H1 (cell line): Measurements from ENCODE around the gene RTTN. TPM values are rescaled to one million over a fixed set of nuclear protein-coding genes. Genes with fewer than 3 reads are reported as not detected.

Source experiments
- CTCF ChIA-PET: fragments of 300-600 bp; sonication (Branson Sonifier 250); formaldehyde crosslinking; loops from one replicate; lab custom pipeline; 2021; ENCODE audit not compliant: partially characterized antibody; lab: Charles Lee
- POLR2A ChIA-PET: fragments of 300-600 bp; sonication (Branson Sonifier 250); formaldehyde crosslinking; loops from one replicate; lab custom pipeline; 2021; ENCODE audit warnings: inconsistent platforms; ENCODE audit not compliant: partially characterized antibody; lab: Charles Lee
- DNase-seq, 2 experiments: peaks; one replicate each; pipeline versions ENCODE4 v3.0.0 to v3.0.0-alpha.2; 2010 to 2022; ENCODE audit warnings: low spot score in 2 of 2, low read depth in 1 of 2, mixed read lengths in 1 of 2
- FAIRE-seq: peaks from 2 replicates; lab custom pipeline; 2011; peaks lifted over from hg19 to GRCh38; lab: Jason Lieb, UNC
- H2AFZ ChIP-seq: 2 replicates; pipeline ENCODE4 v1.8.1; 2012; ENCODE audit warnings: low read length, inconsistent platforms
- H2AK5ac ChIP-seq: 2 replicates; pipeline ENCODE4 v1.6.1; 2013; ENCODE audit warnings: low read depth, low read length
- H2BK120ac ChIP-seq: replicated peaks from 2 replicates; pipeline ENCODE3; 2013; ENCODE audit warnings: low read depth, low read length, inconsistent platforms
- H2BK12ac ChIP-seq: 2 replicates; pipeline ENCODE4 v1.6.1; 2013; ENCODE audit warnings: low read depth, low read length
- H2BK15ac ChIP-seq: 2 replicates; pipeline ENCODE4 v1.6.1; 2013; ENCODE audit warnings: low read length
- H2BK20ac ChIP-seq: 2 replicates; pipeline ENCODE4 v1.6.1; 2013; ENCODE audit warnings: low read length
- H2BK5ac ChIP-seq: 2 replicates; pipeline ENCODE4 v1.6.1; 2013; ENCODE audit warnings: low read depth, low read length
- H3K14ac ChIP-seq: 2 replicates; pipeline ENCODE4 v1.6.1; 2013; ENCODE audit warnings: inconsistent platforms; ENCODE audit not compliant: insufficient read length
- H3K18ac ChIP-seq: 2 replicates; pipeline ENCODE4 v1.6.1; 2013; ENCODE audit warnings: low read length; ENCODE audit errors: extremely low read depth
- H3K23ac ChIP-seq: 2 replicates; pipeline ENCODE4 v1.6.1; 2013; ENCODE audit warnings: inconsistent platforms; ENCODE audit not compliant: insufficient read length
- H3K23me2 ChIP-seq: 2 replicates; pipeline ENCODE4 v1.6.1; 2013; ENCODE audit warnings: low read depth, low read length
- H3K27ac ChIP-seq: 2 replicates; pipeline ENCODE4 v1.6.1; 2011; ENCODE audit warnings: low read depth, low read length, inconsistent platforms
- H3K27me3 ChIP-seq, 4 experiments: replicated peaks in 1 of 4; 1 replicate in 1 of 4; 2 replicates in 3 of 4; pipeline versions ENCODE4 v1.6.1 to v1.8.1; 2011 to 2013; ENCODE audit warnings: low read length in 3 of 4, mild to moderate bottlenecking in 3 of 4, inconsistent platforms in 2 of 4, mixed read lengths in 2 of 4, moderate library complexity in 1 of 4; ENCODE audit not compliant: control insufficient read depth in 3 of 4, insufficient read depth in 3 of 4; ENCODE audit errors: extremely low read depth in 1 of 4
- H3K36me3 ChIP-seq, 4 experiments: 2 replicates each; pipeline versions ENCODE4 v1.6.1 to v1.8.1; 2011 to 2013; ENCODE audit warnings: mild to moderate bottlenecking in 4 of 4, low read length in 3 of 4, moderate library complexity in 2 of 4, control low read depth in 1 of 4, inconsistent platforms in 1 of 4; ENCODE audit not compliant: insufficient read depth in 4 of 4, control insufficient read depth in 2 of 4
- H3K4ac ChIP-seq: replicated peaks from 2 replicates; pipeline ENCODE3; 2013; ENCODE audit warnings: low read length, low read depth, mixed read lengths, inconsistent platforms; ENCODE audit not compliant: insufficient read length
- H3K4me1 ChIP-seq, 4 experiments: replicated peaks in 1 of 4; 1 replicate in 1 of 4; 2 replicates in 3 of 4; pipeline versions ENCODE4 v1.6.1 to v1.8.1; 2011 to 2013; ENCODE audit warnings: low read length in 3 of 4, inconsistent platforms in 2 of 4, mixed read lengths in 1 of 4; ENCODE audit not compliant: insufficient read depth in 4 of 4, control insufficient read depth in 3 of 4
- H3K4me2 ChIP-seq, 2 experiments: 2 replicates each; pipeline versions ENCODE4 v1.6.1 to v1.8.1; 2011 to 2013; ENCODE audit warnings: low read depth in 2 of 2, low read length in 2 of 2, control low read depth in 1 of 2, inconsistent platforms in 1 of 2, mild to moderate bottlenecking in 1 of 2; ENCODE audit not compliant: insufficient read depth in 1 of 2
- H3K4me3 ChIP-seq, 4 experiments: fragments of 200-600, 300-600 bp in 1 of 4; sonication (generic), shearing (Covaris generic), sonication (Bioruptor Twin) in 1 of 4; 2 replicates each; pipeline versions ENCODE4 v1.5.1 to v1.8.1; 2011 to 2016; ENCODE audit warnings: low read length in 4 of 4, low read depth in 3 of 4, control low read depth in 2 of 4, inconsistent platforms in 2 of 4, mild to moderate bottlenecking in 2 of 4, mixed read lengths in 1 of 4, moderate library complexity in 1 of 4; ENCODE audit not compliant: insufficient read depth in 2 of 4; ENCODE audit errors: extremely low read depth in 1 of 4
- H3K56ac ChIP-seq: replicated peaks from 2 replicates; pipeline ENCODE3; 2013; ENCODE audit warnings: low read depth, mild to moderate bottlenecking, mixed read lengths, low read length, inconsistent platforms; ENCODE audit not compliant: insufficient read length
- H3K79me1 ChIP-seq: 2 replicates; pipeline ENCODE4 v1.6.1; 2013; ENCODE audit warnings: low read depth, low read length, control low read depth
- H3K79me2 ChIP-seq, 2 experiments: 2 replicates each; pipeline versions ENCODE4 v1.6.1 to v1.8.1; 2012 to 2013; ENCODE audit warnings: low read length in 2 of 2, mild to moderate bottlenecking in 2 of 2, inconsistent platforms in 1 of 2; ENCODE audit not compliant: insufficient read depth in 2 of 2, control insufficient read depth in 1 of 2
- H3K9ac ChIP-seq, 4 experiments: replicated peaks in 1 of 4; 1 replicate in 1 of 4; 2 replicates in 3 of 4; pipeline versions ENCODE4 v1.6.1 to v1.8.1; 2011 to 2013; ENCODE audit warnings: low read depth in 3 of 4, low read length in 3 of 4, control low read depth in 2 of 4, mild to moderate bottlenecking in 2 of 4, moderate library complexity in 2 of 4, inconsistent platforms in 1 of 4; ENCODE audit errors: extremely low read depth in 1 of 4
- H3K9me3 ChIP-seq, 2 experiments: 2 replicates each; pipeline versions ENCODE4 v1.6.1 to v1.8.1; 2012 to 2013; ENCODE audit warnings: mild to moderate bottlenecking in 2 of 2, moderate library complexity in 2 of 2, control low read depth in 1 of 2, inconsistent platforms in 1 of 2, low read depth in 1 of 2, low read length in 1 of 2, mixed read lengths in 1 of 2; ENCODE audit not compliant: insufficient read depth in 2 of 2
- H4K20me1 ChIP-seq, 2 experiments: replicated peaks in 1 of 2; 2 replicates each; pipeline versions ENCODE3 to v1.8.1; 2011 to 2013; ENCODE audit warnings: inconsistent platforms in 2 of 2, low read length in 2 of 2, mild to moderate bottlenecking in 1 of 2; ENCODE audit not compliant: insufficient read depth in 2 of 2, control insufficient read depth in 1 of 2
- H4K5ac ChIP-seq: 2 replicates; pipeline ENCODE4 v1.6.1; 2013; ENCODE audit warnings: low read length, low read depth, mixed read lengths, inconsistent platforms; ENCODE audit not compliant: insufficient read length
- H4K8ac ChIP-seq: 2 replicates; pipeline ENCODE4 v1.8.0; 2013; ENCODE audit warnings: mild to moderate bottlenecking, moderate library complexity, low read length, inconsistent platforms; ENCODE audit not compliant: insufficient read depth; ENCODE audit errors: extremely low read depth
- H4K91ac ChIP-seq: replicated peaks from 2 replicates; pipeline ENCODE3; 2013; ENCODE audit warnings: low read length, mixed read lengths, inconsistent platforms; ENCODE audit not compliant: insufficient read length
- ATF2 ChIP-seq: IDR thresholded peaks from 2 replicates; pipeline ENCODE4 v1.6.1; 2012; ENCODE audit warnings: low read length, inconsistent platforms
- CHD2 ChIP-seq: IDR thresholded peaks from 2 replicates; pipeline ENCODE4 v1.6.1; 2012; ENCODE audit warnings: low read length, improper control_type of control experiment
- GABPA ChIP-seq: IDR thresholded peaks from 2 replicates; pipeline ENCODE4 v1.6.1; 2011; ENCODE audit warnings: mild to moderate bottlenecking, low read length, moderate library complexity, borderline replicate concordance; ENCODE audit not compliant: insufficient read depth
- HDAC6 ChIP-seq: IDR thresholded peaks from one replicate; pipeline ENCODE4 v1.7.1; 2012; ENCODE audit warnings: low read depth, mild to moderate bottlenecking, inconsistent platforms, low read length, moderate library complexity
- SP2 ChIP-seq: IDR thresholded peaks from 2 replicates; pipeline ENCODE4 v1.6.1; 2012; ENCODE audit warnings: mild to moderate bottlenecking, low read length, inconsistent platforms
- TBP ChIP-seq: IDR thresholded peaks from 2 replicates; pipeline ENCODE4 v1.6.1; 2011; ENCODE audit warnings: low read depth, low read length, improper control_type of control experiment
- WGBS, 2 experiments: shearing (Covaris generic) in 1 of 2; methylation state at CpG; one replicate each; pipeline versions ENCODE4 v1.1.6 to v1.1.7; 2013 to 2015; ENCODE audit warnings: low lambda C conversion rate in 2 of 2, mixed read lengths in 2 of 2, inconsistent platforms in 1 of 2, low coverage in 1 of 2, missing lambda C conversion rate in 1 of 2; ENCODE audit not compliant: insufficient replicate concordance in 2 of 2, insufficient coverage in 1 of 2, insufficient read length in 1 of 2; ENCODE audit errors: extremely low coverage in 1 of 2, missing lambda C conversion rate in 1 of 2; 5-methylcytosine and 5-hydroxymethylcytosine counted together
- polyA plus RNA-seq, 7 experiments: library from polyadenylated mRNA; depleted of rRNA in 3 of 7; stranded (reverse) in 5 of 7; unstranded in 2 of 7; fragments of >200 nt in 5 of 7; fragments of 200-250 nt in 2 of 7; gene quantifications; 1 replicate in 5 of 7; 2 replicates in 1 of 7; 4 replicates in 1 of 7; pipeline versions ENCODE4 v1.2.1 to v1.2.3, GENCODE V29; 2011 to 2013; ENCODE audit warnings: missing spikeins in 2 of 7, mixed read lengths in 2 of 7
- total RNA-seq: library from RNA; stranded (reverse); fragmentation: NEBNext Ultra II Directional; extraction: Animal tissue kit (Norgen Biotek cat#: 25700); gene quantifications from 2 replicates; pipeline ENCODE4 v1.2.1, GENCODE V29; 2021

RTTN gene
- total and polyA plus RNA-seq, 2 of the 8 experiments (the other 6 are each of a cell fraction or from before 2014, with no cell fraction given): 9.1 to 21.4 TPM

- H3K4me2 ChIP-seq: no peak overlapping the region
- no peak overlapping the region for H2BK15ac ChIP-seq
- 66% methylated on average over 2 of the region's 2 CpGs; no CpG with 5 or more reads in 1 of the 2 experiments for WGBS, 2 experiments
- CTCF ChIA-PET: no interaction called here
- H3K36me3 ChIP-seq: no peaks in the 10 kb centered on the region
- no peak overlapping the region for H4K8ac ChIP-seq
- no peaks in the 10 kb centered on the region for H3K23me2 ChIP-seq
- no peak overlapping the region for H4K91ac ChIP-seq
- no peaks in the 10 kb centered on the region for H3K27me3 ChIP-seq
- no peaks in the 10 kb centered on the region for H3K79me1 ChIP-seq
- no peak overlapping the region for H2BK5ac ChIP-seq
- no peak overlapping the region for H4K5ac ChIP-seq
- H2AFZ ChIP-seq: no peak overlapping the region
- no peak for FAIRE-seq
- no peak overlapping the region for H2BK20ac ChIP-seq
- no peak overlapping the region for H3K56ac ChIP-seq
- TF ChIP-seq HDAC6 (no peak), ATF2 (no peak), CHD2 (no peak), GABPA (no peak), TBP (no peak), SP2 (no peak)
- TF ChIP-seq, all 59 proteins: peak for 0
- Histone ChIP-seq H3K9me3 (no peaks in the 10 kb centered on the region), H3K4me3 (no peak overlapping the region), H3K23ac (no peak overlapping the region), H3K14ac (no peak overlapping the region), H2BK12ac (no peak overlapping the region), H3K9ac (no peak overlapping the region), H4K20me1 (no peaks in the 10 kb centered on the region), H3K4me1 (no peaks in the 10 kb centered on the region), H2BK120ac (no peak overlapping the region), H3K18ac (no peak overlapping the region), H2AK5ac (no peak overlapping the region), H3K79me2 (no peaks in the 10 kb centered on the region), H3K4ac (no peak overlapping the region), H3K27ac (no peak overlapping the region)
- no peak for DNase-seq
- POLR2A ChIA-PET: no interaction called here
These were observed 166.3 kb downstream of the RTTN start for GRCh38 chr18:70039186-70039585.
